Measurements from ENCODE around the gene RPE65. TPM values are rescaled to one million over a fixed set of nuclear protein-coding genes. Genes with fewer than 3 reads are reported as not detected.
"Not testable (repeated sequence)": the region's sequence is repeated elsewhere in the genome, so short reads cannot be mapped to it uniquely, and the experiment has no call there.

Gene RPE65
- total RNA-seq (2014; rRNA removed; shearing (Covaris generic); ENCODE audit: low replicate concordance): not detected in 2 replicates

GRCh38 chr1:68449901-68450300 is at the start of gene RPE65:
TSS of gene RPE65 (minus strand) at chr1:68449954. CDS start at chr1:68449905, 49 bp downstream.
- DNase-seq (ENCODE audit: low read depth): no peak
- in situ Hi-C loops (cut with HindIII; ENCODE audit: low pct_unique_long_range_greater_than_20kb, low sequenced_read_pairs): no loop called here

- DNase-seq (ENCODE audit: low read depth): no peak
- in situ Hi-C loops (cut with HindIII; ENCODE audit: low pct_unique_long_range_greater_than_20kb, low sequenced_read_pairs): no loop called here
Observed at GRCh38 chr1:68497358-68497698, 47.6 kb upstream of the RPE65 start.

GRCh38 chr1:68496680-68497357 is 47.1 kb upstream of the RPE65 start, which contains the start of gene DEPDC1:
TSS of gene DEPDC1 (minus strand) at chr1:68497082. CDS start at chr1:68496999, 83 bp downstream.
- in situ Hi-C loops (cut with HindIII; ENCODE audit: low pct_unique_long_range_greater_than_20kb, low sequenced_read_pairs): no loop called here
- peak; percentile 93 for DNase-seq (ENCODE audit: low read depth)

- peak; percentile 37 for DNase-seq (ENCODE audit: low read depth)
- in situ Hi-C loops (cut with HindIII; ENCODE audit: low pct_unique_long_range_greater_than_20kb, low sequenced_read_pairs): no loop called here
Observed at GRCh38 chr1:68495968-68496679, 46.4 kb upstream of the RPE65 start.

- DNase-seq (ENCODE audit: low read depth): peak; percentile 9
- in situ Hi-C loops (cut with HindIII; ENCODE audit: low pct_unique_long_range_greater_than_20kb, low sequenced_read_pairs): no loop called here
Observed at GRCh38 chr1:68495532-68495931, 45.8 kb upstream of the RPE65 start.

GRCh38 chr1:68493193-68493592 is 43.4 kb upstream of the RPE65 start:
- in situ Hi-C loops (cut with HindIII; ENCODE audit: low pct_unique_long_range_greater_than_20kb, low sequenced_read_pairs): no loop called here

GRCh38 chr1:68492255-68492654 is 42.5 kb upstream of the RPE65 start:
- in situ Hi-C loops (cut with HindIII; ENCODE audit: low pct_unique_long_range_greater_than_20kb, low sequenced_read_pairs); DNase-seq (ENCODE audit: low read depth): not testable (repeated sequence)

More at GRCh38 chr1:68493193-68493592, 43.4 kb upstream of the RPE65 start:
- DNase-seq (ENCODE audit: low read depth): no peak

GRCh38 chr1:68490046-68490651 is 40.4 kb upstream of the RPE65 start:
- in situ Hi-C loops (cut with HindIII; ENCODE audit: low pct_unique_long_range_greater_than_20kb, low sequenced_read_pairs): no loop called here
- no peak for DNase-seq (ENCODE audit: low read depth)

- no peak for DNase-seq (ENCODE audit: low read depth)
- in situ Hi-C loops (cut with HindIII; ENCODE audit: low pct_unique_long_range_greater_than_20kb, low sequenced_read_pairs): no loop called here
Observed at GRCh38 chr1:68485431-68486022, 35.8 kb upstream of the RPE65 start.

- in situ Hi-C loops (cut with HindIII; ENCODE audit: low pct_unique_long_range_greater_than_20kb, low sequenced_read_pairs): no loop called here
- no peak for DNase-seq (ENCODE audit: low read depth)
Observed at GRCh38 chr1:68484618-68485017, 34.9 kb upstream of the RPE65 start.

- in situ Hi-C loops (cut with HindIII; ENCODE audit: low pct_unique_long_range_greater_than_20kb, low sequenced_read_pairs): no loop called here
- no peak for DNase-seq (ENCODE audit: low read depth)
Observed at GRCh38 chr1:68481041-68481440, 31.3 kb upstream of the RPE65 start.

GRCh38 chr1:68479501-68479900 is 29.7 kb upstream of the RPE65 start:
- in situ Hi-C loops (cut with HindIII; ENCODE audit: low pct_unique_long_range_greater_than_20kb, low sequenced_read_pairs): no loop called here
- DNase-seq (ENCODE audit: low read depth): peak; percentile 34

- in situ Hi-C loops (cut with HindIII; ENCODE audit: low pct_unique_long_range_greater_than_20kb, low sequenced_read_pairs): no loop called here
Observed at GRCh38 chr1:68478662-68479061, 28.9 kb upstream of the RPE65 start.

GRCh38 chr1:68476626-68477025 is 26.9 kb upstream of the RPE65 start:
- in situ Hi-C loops (cut with HindIII; ENCODE audit: low pct_unique_long_range_greater_than_20kb, low sequenced_read_pairs); DNase-seq (ENCODE audit: low read depth): not testable (repeated sequence)

More at GRCh38 chr1:68478662-68479061, 28.9 kb upstream of the RPE65 start:
- DNase-seq (ENCODE audit: low read depth): no peak

- DNase-seq (ENCODE audit: low read depth): no peak
- in situ Hi-C loops (cut with HindIII; ENCODE audit: low pct_unique_long_range_greater_than_20kb, low sequenced_read_pairs): no loop called here
Observed at GRCh38 chr1:68473060-68473459, 23.3 kb upstream of the RPE65 start.

GRCh38 chr1:68470388-68470970 is 20.7 kb upstream of the RPE65 start:
- in situ Hi-C loops (cut with HindIII; ENCODE audit: low pct_unique_long_range_greater_than_20kb, low sequenced_read_pairs): no loop called here
- peak; percentile 6 for DNase-seq (ENCODE audit: low read depth)

GRCh38 chr1:68464891-68465290 is 15.1 kb upstream of the RPE65 start:
- DNase-seq (ENCODE audit: low read depth): no peak
- in situ Hi-C loops (cut with HindIII; ENCODE audit: low pct_unique_long_range_greater_than_20kb, low sequenced_read_pairs): no loop called here

- in situ Hi-C loops (cut with HindIII; ENCODE audit: low pct_unique_long_range_greater_than_20kb, low sequenced_read_pairs): no loop called here
- no peak for DNase-seq (ENCODE audit: low read depth)
Observed at GRCh38 chr1:68460935-68461334, 11.2 kb upstream of the RPE65 start.
